ENCODE results near the gene MARCKSL1.
"Not testable (repeated sequence)": the region's sequence is repeated elsewhere in the genome, so short reads cannot be mapped to it uniquely, and the experiment has no call there.

MARCKSL1 gene

DNA sequence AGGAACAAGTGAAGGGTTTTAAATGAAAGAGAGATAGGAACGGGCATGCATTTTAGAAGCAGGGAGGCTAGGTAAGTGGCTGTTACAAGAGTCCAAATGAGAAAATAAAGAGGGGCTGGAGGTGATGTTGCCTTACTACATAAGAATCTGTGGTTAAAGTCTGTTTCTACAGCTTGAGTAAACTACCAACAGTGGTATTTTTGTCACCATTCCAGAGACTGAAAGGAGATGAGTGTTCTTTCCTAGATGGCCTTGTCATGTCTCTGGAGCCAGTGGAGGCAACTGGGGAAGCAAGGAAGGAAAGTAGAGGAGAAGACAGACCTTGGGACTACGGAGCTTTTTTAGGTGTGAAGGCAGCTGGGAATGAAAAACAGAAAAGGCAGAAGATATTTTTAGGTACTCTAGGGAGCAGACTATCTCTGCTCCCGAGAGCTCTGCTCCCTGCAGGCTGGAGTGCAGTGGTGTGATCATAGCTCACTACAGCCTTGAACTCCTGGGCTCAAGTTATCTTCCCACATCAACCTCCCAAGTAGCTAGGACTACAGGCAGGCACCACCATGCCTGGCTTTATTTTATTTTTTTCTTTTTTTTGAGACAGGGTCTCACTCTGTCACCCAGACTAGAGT is 31.9 kb downstream of the MARCKSL1 start:
- in situ Hi-C loops (cut with HindIII; ENCODE audit: low pct_ligation_motif_present, low pct_unique_long_range_greater_than_20kb, low sequenced_read_pairs): no loop called here
- DNase-seq: no peak

DNA sequence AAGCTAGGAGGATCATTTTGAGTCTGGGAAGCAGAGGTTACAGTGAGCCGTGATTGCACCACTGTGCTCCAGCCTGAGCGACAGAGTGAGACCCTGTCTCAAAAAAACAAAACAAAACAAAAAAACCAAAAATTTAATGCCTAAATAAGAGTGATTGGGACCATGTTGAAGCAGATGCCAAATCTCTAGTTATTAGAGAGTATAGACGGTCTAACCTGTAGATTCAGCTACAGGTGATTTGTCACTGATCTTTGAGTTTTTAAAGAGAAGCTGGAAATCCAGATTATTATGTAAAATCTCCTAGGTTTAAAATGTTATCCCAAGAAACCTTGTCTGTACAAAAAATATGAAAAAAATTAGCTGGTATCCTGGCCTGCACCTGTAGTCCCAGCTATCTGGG is 32.7 kb downstream of the MARCKSL1 start:
- no peak for DNase-seq
- in situ Hi-C loops (cut with HindIII; ENCODE audit: low pct_ligation_motif_present, low pct_unique_long_range_greater_than_20kb, low sequenced_read_pairs): no loop called here

DNA sequence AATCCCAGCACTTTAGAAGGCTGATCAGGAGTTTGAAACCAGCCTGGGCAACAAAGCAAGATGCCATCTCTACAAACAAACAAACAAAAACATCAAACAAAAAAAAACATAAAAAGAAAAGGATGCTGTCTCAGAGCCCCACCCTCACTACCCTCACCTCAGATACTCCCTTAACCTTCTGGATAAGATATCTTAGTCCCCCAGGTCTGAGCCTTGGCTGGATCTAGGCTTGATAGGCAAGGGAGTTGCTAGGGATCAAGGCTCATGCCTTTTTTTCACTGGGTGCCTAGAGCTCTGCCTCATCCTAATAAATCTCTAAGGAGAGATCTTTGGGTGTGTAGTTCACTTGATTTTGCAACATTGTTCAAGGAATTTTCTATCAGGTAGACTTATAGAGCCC is 36.7 kb downstream of the MARCKSL1 start:
- no peak for DNase-seq
- in situ Hi-C loops (cut with HindIII; ENCODE audit: low pct_ligation_motif_present, low pct_unique_long_range_greater_than_20kb, low sequenced_read_pairs): no loop called here

- in situ Hi-C loops (cut with HindIII; ENCODE audit: low pct_ligation_motif_present, low pct_unique_long_range_greater_than_20kb, low sequenced_read_pairs): not testable (repeated sequence)
Measured at GRCh38 chr1:32298211-32298610, 37.8 kb downstream of the MARCKSL1 start.

GRCh38 chr1:32291708-32292538 is 44.1 kb downstream of the MARCKSL1 start, which contains the start of gene HDAC1:
Gene HDAC1 (plus strand): TSS chr1:32292083. CDS start chr1:32292170, 87 bp downstream.
- in situ Hi-C loops (cut with HindIII; ENCODE audit: low pct_ligation_motif_present, low pct_unique_long_range_greater_than_20kb, low sequenced_read_pairs): no loop called here
- DNase-seq: peak; percentile 93

More at GRCh38 chr1:32298211-32298610, 37.8 kb downstream of the MARCKSL1 start:
- not testable (repeated sequence) for DNase-seq

GRCh38 chr1:32291145-32291707 is 44.8 kb downstream of the MARCKSL1 start:
- peak; percentile 59 for DNase-seq
- in situ Hi-C loops (cut with HindIII; ENCODE audit: low pct_ligation_motif_present, low pct_unique_long_range_greater_than_20kb, low sequenced_read_pairs): no loop called here

DNA sequence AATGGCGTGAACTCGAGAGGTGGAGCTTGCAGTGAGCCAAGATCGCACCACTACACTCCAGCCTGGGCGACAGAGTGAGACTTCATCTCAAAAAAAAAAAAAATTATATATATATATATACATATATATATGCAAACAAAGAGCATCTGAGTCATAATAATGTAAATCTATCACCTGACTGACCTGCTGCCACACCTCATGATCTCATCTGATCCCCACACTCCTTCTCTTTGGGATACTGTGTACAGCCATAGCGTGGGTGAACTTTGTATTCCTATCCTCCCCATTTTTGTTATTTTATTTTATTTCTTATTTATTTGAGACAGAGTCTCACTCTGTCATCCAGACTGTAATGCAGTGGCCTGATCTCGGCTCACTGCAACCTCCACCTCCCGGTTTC is 46.8 kb downstream of the MARCKSL1 start:
- no peak for DNase-seq
- in situ Hi-C loops (cut with HindIII; ENCODE audit: low pct_ligation_motif_present, low pct_unique_long_range_greater_than_20kb, low sequenced_read_pairs): no loop called here

GRCh38 chr1:32286763-32287162 is 49.3 kb downstream of the MARCKSL1 start:
- no peak for DNase-seq

GRCh38 chr1:32285658-32286057 is 50.4 kb downstream of the MARCKSL1 start:
- no peak for DNase-seq
- in situ Hi-C loops (cut with HindIII; ENCODE audit: low pct_ligation_motif_present, low pct_unique_long_range_greater_than_20kb, low sequenced_read_pairs): no loop called here

More at GRCh38 chr1:32286763-32287162, 49.3 kb downstream of the MARCKSL1 start:
- in situ Hi-C loops (cut with HindIII; ENCODE audit: low pct_ligation_motif_present, low pct_unique_long_range_greater_than_20kb, low sequenced_read_pairs): no loop called here

- DNase-seq; in situ Hi-C loops (cut with HindIII; ENCODE audit: low pct_ligation_motif_present, low pct_unique_long_range_greater_than_20kb, low sequenced_read_pairs): not testable (repeated sequence)
Measured at GRCh38 chr1:32284777-32285176, 51.3 kb downstream of the MARCKSL1 start.
